Esophagus (tissue), 2 donors: ENCODE measurements around the gene ARHGEF16. TPM values are rescaled to one million over a fixed set of nuclear protein-coding genes. Genes with fewer than 3 reads are reported as not detected.

ENCODE experiments used
- H3K27ac ChIP-seq, 2 donors: one replicate each; pipeline ENCODE4 v1.5.1; 2013; ENCODE audit warnings: low read depth in 2 of 2, mild to moderate bottlenecking in 2 of 2, inconsistent platforms in 1 of 2, low read length in 1 of 2, moderate library complexity in 1 of 2
- H3K27me3 ChIP-seq, 2 donors: one replicate each; pipeline ENCODE4 v1.6.1; 2013; ENCODE audit warnings: low read length in 2 of 2, control low read depth in 1 of 2, mild to moderate bottlenecking in 1 of 2; ENCODE audit not compliant: insufficient read depth in 2 of 2, control insufficient read depth in 1 of 2
- H3K36me3 ChIP-seq, 2 donors: one replicate each; pipeline ENCODE4 v1.6.1; 2013; ENCODE audit warnings: low read length in 1 of 2; ENCODE audit not compliant: control insufficient read depth in 2 of 2, insufficient read depth in 2 of 2
- H3K4me1 ChIP-seq, 2 donors: one replicate each; pipeline ENCODE4 v1.6.1; 2013; ENCODE audit warnings: low read length in 1 of 2; ENCODE audit not compliant: control insufficient read depth in 2 of 2, insufficient read depth in 2 of 2
- H3K4me3 ChIP-seq, 2 donors: one replicate each; pipeline ENCODE4 v1.5.1; 2013; ENCODE audit warnings: low read length in 2 of 2, mild to moderate bottlenecking in 2 of 2, low read depth in 1 of 2, moderate library complexity in 1 of 2
- H3K9me3 ChIP-seq, 2 donors: one replicate each; pipeline ENCODE4 v1.6.1; 2013; ENCODE audit warnings: mild to moderate bottlenecking in 2 of 2, low read depth in 1 of 2, low read length in 1 of 2, moderate library complexity in 1 of 2; ENCODE audit not compliant: control insufficient read depth in 2 of 2, insufficient read depth in 1 of 2
- WGBS, 2 donors: extraction: QIAGEN DNeasy Blood & Tissue Kit; methylation state at CpG; one replicate each; pipeline ENCODE4 v1.1.7; 2013; 5-methylcytosine and 5-hydroxymethylcytosine counted together
- polyA plus RNA-seq, 2 donors: library from polyadenylated mRNA; stranded (reverse); fragments of 200-250 nt; gene quantifications; one replicate each; pipeline ENCODE4 v1.2.3, GENCODE V29; 2013
- donor health status: healthy with polysubstance abuse.
- donor health status: Bipolar disorder and iron deficiency.

ARHGEF16 gene
- polyA plus RNA-seq, 2 donors = 14.2 to 20.6 TPM

- peaks cover 0 to 18% of the 10 kb centered on the region in 2 donors for H3K36me3 ChIP-seq
- 70 to 80% methylated on average over 20 to 22 of the region's 22 CpGs for WGBS, 2 donors
- H3K4me3 ChIP-seq = no peak overlapping the region
- H3K9me3 ChIP-seq = no peaks in the 10 kb centered on the region
- peaks cover 5 to 55% of the 10 kb centered on the region in 2 donors for H3K4me1 ChIP-seq
- no peak overlapping the region for H3K27ac ChIP-seq
- H3K27me3 ChIP-seq = no peaks in the 10 kb centered on the region
Measured at GRCh38 chr1:3470650-3471355, 16.3 kb downstream of the ARHGEF16 start.

GRCh38 chr1:3471356-3472087 is 17.1 kb downstream of the ARHGEF16 start:
- Histone ChIP-seq H3K4me3 (no peak overlapping the region), H3K27me3 (no peaks in the 10 kb centered on the region), H3K4me1 (peaks cover 5 to 49% of the 10 kb centered on the region in 2 donors), H3K9me3 (no peaks in the 10 kb centered on the region), H3K36me3 (peaks cover 0 to 18% of the 10 kb centered on the region in 2 donors), H3K27ac (peak overlapping the region; percentile 29 to 44)
- 29 to 44% methylated on average over 24 to 25 of the region's 25 CpGs for WGBS, 2 donors

GRCh38 chr1:3472088-3472850 is 17.8 kb downstream of the ARHGEF16 start:
- WGBS, 2 donors = 64 to 75% methylated on average over 24 to 25 of the region's 25 CpGs
- Histone ChIP-seq H3K36me3 (peaks cover 0 to 18% of the 10 kb centered on the region in 2 donors), H3K4me1 (peaks cover 5 to 43% of the 10 kb centered on the region in 2 donors), H3K27ac (no peak overlapping the region), H3K9me3 (no peaks in the 10 kb centered on the region), H3K4me3 (no peak overlapping the region), H3K27me3 (no peaks in the 10 kb centered on the region)

GRCh38 chr1:3472906-3473305 is 18.4 kb downstream of the ARHGEF16 start:
- Histone ChIP-seq H3K36me3 (peaks cover 0 to 22% of the 10 kb centered on the region in 2 donors), H3K4me3 (no peak overlapping the region), H3K9me3 (no peaks in the 10 kb centered on the region), H3K27me3 (no peaks in the 10 kb centered on the region), H3K4me1 (peaks cover 5 to 37% of the 10 kb centered on the region in 2 donors), H3K27ac (peak overlapping the region; percentile 38 to 73)
- 62 to 75% methylated on average over 16 to 17 of the region's 17 CpGs for WGBS, 2 donors

DNA sequence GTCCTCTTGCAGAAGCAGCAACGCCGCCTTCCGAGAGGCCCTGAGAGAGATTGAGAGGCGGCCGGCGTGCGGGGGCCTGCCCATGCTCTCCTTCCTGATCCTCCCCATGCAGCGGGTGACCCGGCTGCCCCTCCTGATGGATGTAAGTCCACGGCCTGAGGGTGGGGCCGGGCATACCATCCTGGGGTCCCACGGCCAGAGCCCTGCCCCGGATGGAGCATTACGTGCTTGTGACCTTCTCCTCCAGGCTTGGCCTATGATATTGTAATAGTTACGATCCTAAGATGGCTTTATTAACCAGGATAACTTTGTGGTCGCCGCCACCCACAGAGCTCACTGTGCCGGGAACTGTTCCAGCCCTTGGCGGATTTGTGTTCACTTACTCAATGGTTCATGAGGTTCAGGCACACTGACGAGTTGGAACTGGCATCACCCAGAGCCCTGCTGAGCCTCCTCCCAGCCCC is 18.9 kb downstream of the ARHGEF16 start:
- WGBS, 2 donors = 45 to 67% methylated on average over 20 of the region's 20 CpGs

DNA sequence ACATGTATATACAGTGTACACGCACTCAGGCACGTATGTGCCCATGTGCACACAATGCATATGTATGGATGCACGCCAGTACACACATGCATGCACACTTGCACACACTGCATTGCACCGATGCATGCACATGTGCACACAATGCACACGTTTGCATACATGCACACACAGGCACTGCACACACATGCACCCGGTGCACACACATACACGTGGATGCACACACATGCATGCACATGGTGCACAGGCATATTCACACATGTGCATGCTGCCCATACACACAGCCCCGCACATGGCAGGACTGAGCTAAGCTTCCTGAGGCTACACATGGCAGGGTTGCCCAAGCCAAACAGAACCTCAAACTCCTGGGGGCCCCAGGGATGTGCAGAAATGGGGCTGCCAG is 19.6 kb downstream of the ARHGEF16 start:
- H3K36me3 ChIP-seq = peaks cover 0 to 18% of the 10 kb centered on the region in 2 donors
- H3K9me3 ChIP-seq = no peaks in the 10 kb centered on the region
- 78 to 88% methylated on average over 8 of the region's 8 CpGs for WGBS, 2 donors
- H3K4me3 ChIP-seq = no peak overlapping the region
- peaks cover 5 to 32% of the 10 kb centered on the region in 2 donors for H3K4me1 ChIP-seq
- H3K27me3 ChIP-seq = no peaks in the 10 kb centered on the region
- peak overlapping the region in 1 of 2 donors; percentile 38 for H3K27ac ChIP-seq

More for the DNA sequence above, 18.9 kb downstream of the ARHGEF16 start:
- Histone ChIP-seq H3K4me1 (peaks cover 5 to 32% of the 10 kb centered on the region in 2 donors), H3K9me3 (no peaks in the 10 kb centered on the region), H3K27me3 (no peaks in the 10 kb centered on the region), H3K27ac (peak overlapping the region; percentile 38 to 73), H3K36me3 (peaks cover 0 to 22% of the 10 kb centered on the region in 2 donors), H3K4me3 (no peak overlapping the region)

- Histone ChIP-seq H3K36me3 (peaks cover 0 to 15% of the 10 kb centered on the region in 2 donors), H3K4me3 (no peak overlapping the region), H3K27me3 (no peaks in the 10 kb centered on the region), H3K27ac (no peak overlapping the region), H3K4me1 (peaks cover 5 to 32% of the 10 kb centered on the region in 2 donors), H3K9me3 (no peaks in the 10 kb centered on the region)
- 58 to 70% methylated on average over 10 of the region's 10 CpGs for WGBS, 2 donors
Measured at GRCh38 chr1:3474421-3474820, 20.0 kb downstream of the ARHGEF16 start.

- H3K9me3 ChIP-seq = no peaks in the 10 kb centered on the region
- no peak overlapping the region for H3K27ac ChIP-seq
- H3K36me3 ChIP-seq = peaks cover 0 to 11% of the 10 kb centered on the region in 2 donors
- H3K27me3 ChIP-seq = no peaks in the 10 kb centered on the region
- H3K4me3 ChIP-seq = no peak overlapping the region
- 83 to 84% methylated on average over 14 of the region's 14 CpGs for WGBS, 2 donors
- peaks cover 5 to 22% of the 10 kb centered on the region in 2 donors for H3K4me1 ChIP-seq
Measured at GRCh38 chr1:3475839-3476573, 21.5 kb downstream of the ARHGEF16 start.

DNA sequence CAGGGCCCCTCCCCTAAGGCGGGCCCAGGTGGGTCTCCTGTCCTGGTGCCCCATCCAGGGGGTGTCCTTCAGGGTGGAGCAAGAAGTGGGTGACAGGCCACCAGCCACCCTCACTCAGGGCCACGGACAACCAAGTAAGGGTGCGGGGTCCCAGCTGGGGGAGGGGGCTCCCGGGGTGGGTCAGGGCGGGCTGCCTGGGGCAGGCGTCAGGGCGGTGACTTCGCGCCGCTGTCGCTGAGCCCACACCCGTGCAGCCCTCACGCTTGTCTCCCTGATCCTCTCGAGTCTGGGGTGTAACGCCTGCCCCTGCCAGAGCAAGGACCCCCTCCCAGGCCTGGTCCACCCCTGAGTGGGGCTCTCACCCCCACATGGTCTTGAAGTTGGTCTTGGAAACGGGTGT is 22.2 kb downstream of the ARHGEF16 start:
- H3K27ac ChIP-seq = no peak overlapping the region
- H3K4me3 ChIP-seq = no peak overlapping the region
- peaks cover 0 to 11% of the 10 kb centered on the region in 2 donors for H3K36me3 ChIP-seq
- no peaks in the 10 kb centered on the region for H3K9me3 ChIP-seq
- WGBS, 2 donors = 85 to 93% methylated on average over 16 of the region's 16 CpGs
- H3K27me3 ChIP-seq = no peaks in the 10 kb centered on the region
- peaks cover 3 to 22% of the 10 kb centered on the region in 2 donors for H3K4me1 ChIP-seq
